Activated T-cell treated with anti-CD3 and anti-CD28 coated beads, Interleukin-2, amount 50 U/mL, for 24 hours (primary cell): ENCODE data around the gene LRIT3.

Experiments used
- DNase-seq: peaks from one replicate; pipeline ENCODE4 v3.0.0-alpha.2; 2020
- H3K27ac Mint-ChIP-seq: 2 replicates; pipeline ENCODE4 v1.8.0; 2020; ENCODE audit warnings: mild to moderate bottlenecking, mixed read lengths
- H3K27me3 Mint-ChIP-seq: 2 replicates; pipeline ENCODE4 v1.8.0; 2020; ENCODE audit warnings: mixed read lengths
- H3K36me3 Mint-ChIP-seq: 2 replicates; pipeline ENCODE4 v1.8.0; 2020; ENCODE audit warnings: low read depth, mixed read lengths
- H3K4me1 Mint-ChIP-seq: 2 replicates; pipeline ENCODE4 v1.8.0; 2020; ENCODE audit warnings: low read depth, mixed read lengths
- H3K4me3 Mint-ChIP-seq: 2 replicates; pipeline ENCODE4 v1.8.0; 2020; ENCODE audit warnings: mild to moderate bottlenecking, moderate library complexity, mixed read lengths
- H3K9me3 Mint-ChIP-seq: 2 replicates; pipeline ENCODE4 v1.8.0; 2020; ENCODE audit warnings: mixed read lengths

The LRIT3 gene

GRCh38 chr4:109910256-109910655 lies 62.3 kb downstream of the LRIT3 start:
- Mint-ChIP-seq H3K27ac (no peak overlapping the region), H3K9me3 (no peaks in the 10 kb centered on the region), H3K27me3 (peaks cover 56% of the 10 kb centered on the region), H3K36me3 (no peaks in the 10 kb centered on the region), H3K4me1 (peaks cover 2% of the 10 kb centered on the region), H3K4me3 (no peak overlapping the region)
- DNase-seq = no peak

DNA sequence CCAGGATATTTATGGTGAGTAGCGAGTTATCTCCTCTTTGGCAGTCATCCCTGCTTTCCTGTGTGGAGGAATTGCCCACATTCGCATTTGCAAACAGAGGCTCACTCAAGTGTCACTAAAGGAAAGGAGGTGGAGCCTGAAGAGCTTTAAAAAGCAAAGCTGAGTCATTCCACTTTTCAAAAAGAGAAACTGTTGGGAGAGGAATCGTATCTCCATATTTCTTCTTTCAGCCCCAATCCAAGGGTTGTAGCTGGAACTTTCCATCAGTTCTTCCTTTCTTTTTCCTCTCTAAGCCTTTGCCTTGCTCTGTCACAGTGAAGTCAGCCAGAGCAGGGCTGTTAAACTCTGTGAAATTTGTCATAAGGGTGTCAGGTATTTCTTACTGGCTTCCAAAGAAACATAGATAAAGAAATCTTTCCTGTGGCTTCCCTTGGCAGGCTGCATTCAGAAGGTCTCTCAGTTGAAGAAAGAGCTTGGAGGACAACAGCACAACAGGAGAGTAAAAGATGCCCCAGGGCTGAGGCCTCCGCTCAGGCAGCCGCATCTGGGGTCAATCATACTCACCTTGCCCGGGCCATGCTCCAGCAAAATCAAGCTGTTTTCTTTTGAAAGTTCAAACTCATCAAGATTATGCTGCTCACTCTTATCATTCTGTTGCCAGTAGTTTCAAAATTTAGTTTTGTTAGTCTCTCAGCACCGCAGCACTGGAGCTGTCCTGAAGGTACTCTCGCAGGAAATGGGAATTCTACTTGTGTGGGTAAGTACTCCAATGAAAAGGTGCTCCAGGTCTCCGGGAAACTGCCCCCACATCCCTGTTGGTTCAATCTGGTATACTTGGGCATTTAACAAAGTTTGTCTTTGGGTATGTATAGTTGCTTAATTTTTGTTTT lies 65.0 kb downstream of the LRIT3 start, which contains the start of gene EGF:
Gene EGF (plus strand): TSS at position 178 of the 890 bp plus-strand sequence. CDS start 453 bp downstream, at position 631.
- Mint-ChIP-seq H3K4me1 (peaks cover 2% of the 10 kb centered on the region), H3K9me3 (no peaks in the 10 kb centered on the region), H3K36me3 (no peaks in the 10 kb centered on the region), H3K4me3 (no peak within 1 kb of the TSS), H3K27me3 (peaks cover 44% of the 10 kb centered on the region), H3K27ac (no peak within 1 kb of the TSS)
- DNase-seq = no peak

DNA sequence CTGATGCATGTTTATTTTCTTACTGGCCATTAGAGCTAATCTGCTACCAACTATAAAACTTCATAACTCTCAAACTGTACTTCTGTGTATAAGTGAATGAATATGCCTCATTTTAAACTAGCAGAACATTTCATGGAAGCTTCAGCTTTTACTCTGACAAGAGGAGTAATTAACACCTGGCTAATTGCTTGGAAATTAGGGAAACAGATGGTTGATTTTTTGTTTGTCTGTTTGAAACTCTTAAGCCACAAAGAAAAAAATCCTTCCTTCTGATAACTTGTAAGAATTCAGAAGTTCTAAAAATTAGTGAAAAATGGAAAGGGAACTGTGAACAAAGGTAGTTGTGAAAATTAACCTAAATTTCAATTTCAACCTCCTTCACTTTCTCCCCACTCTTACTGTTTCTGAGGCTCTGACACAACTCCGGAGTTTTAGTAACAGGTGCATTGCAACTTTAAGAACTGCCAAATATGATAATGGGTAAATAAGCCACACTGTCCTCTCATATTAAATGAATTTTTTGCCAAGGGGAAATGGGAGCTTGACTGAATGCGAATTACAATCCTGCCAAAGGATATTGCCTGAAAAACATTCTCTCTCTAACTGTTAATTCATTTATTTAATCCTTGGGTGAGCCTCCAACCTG lies 65.8 kb downstream of the LRIT3 start:
- H3K4me3 Mint-ChIP-seq = no peak overlapping the region
- DNase-seq = no peak
- no peaks in the 10 kb centered on the region for H3K9me3 Mint-ChIP-seq
- no peak overlapping the region for H3K27ac Mint-ChIP-seq
- H3K27me3 Mint-ChIP-seq = peaks cover 42% of the 10 kb centered on the region
- no peaks in the 10 kb centered on the region for H3K36me3 Mint-ChIP-seq
- H3K4me1 Mint-ChIP-seq = peaks cover 2% of the 10 kb centered on the region

DNA sequence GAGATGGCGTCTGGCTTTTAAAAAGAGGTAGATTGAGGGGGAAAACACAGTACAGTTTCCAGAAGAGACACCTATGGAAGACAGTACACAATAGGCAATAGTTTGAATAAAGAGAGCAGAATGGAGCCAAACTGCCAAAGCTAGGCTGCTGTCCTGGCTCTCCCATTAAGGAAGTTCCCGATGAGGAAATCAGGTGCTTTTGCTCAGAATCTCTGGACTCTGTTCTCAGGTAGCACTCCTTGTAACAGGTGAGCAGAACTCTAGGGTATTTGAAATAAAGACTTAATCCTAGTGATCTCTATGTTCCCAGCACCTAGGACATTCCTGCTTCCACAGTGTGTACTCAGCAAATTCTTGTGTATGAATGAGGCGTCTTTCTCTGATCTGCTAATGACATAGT lies 66.4 kb downstream of the LRIT3 start:
- no peaks in the 10 kb centered on the region for H3K36me3 Mint-ChIP-seq
- H3K27me3 Mint-ChIP-seq = peaks cover 38% of the 10 kb centered on the region
- no peak overlapping the region for H3K4me3 Mint-ChIP-seq
- no peaks in the 10 kb centered on the region for H3K9me3 Mint-ChIP-seq
- no peak for DNase-seq
- peaks cover 2% of the 10 kb centered on the region for H3K4me1 Mint-ChIP-seq
- no peak overlapping the region for H3K27ac Mint-ChIP-seq

- Mint-ChIP-seq H3K36me3 (no peaks in the 10 kb centered on the region), H3K4me1 (peaks cover 2% of the 10 kb centered on the region), H3K9me3 (no peaks in the 10 kb centered on the region), H3K27ac (no peak overlapping the region), H3K4me3 (no peak overlapping the region), H3K27me3 (peaks cover 32% of the 10 kb centered on the region)
- DNase-seq = no peak
Observed at GRCh38 chr4:109915385-109916026, 67.6 kb downstream of the LRIT3 start.

DNA sequence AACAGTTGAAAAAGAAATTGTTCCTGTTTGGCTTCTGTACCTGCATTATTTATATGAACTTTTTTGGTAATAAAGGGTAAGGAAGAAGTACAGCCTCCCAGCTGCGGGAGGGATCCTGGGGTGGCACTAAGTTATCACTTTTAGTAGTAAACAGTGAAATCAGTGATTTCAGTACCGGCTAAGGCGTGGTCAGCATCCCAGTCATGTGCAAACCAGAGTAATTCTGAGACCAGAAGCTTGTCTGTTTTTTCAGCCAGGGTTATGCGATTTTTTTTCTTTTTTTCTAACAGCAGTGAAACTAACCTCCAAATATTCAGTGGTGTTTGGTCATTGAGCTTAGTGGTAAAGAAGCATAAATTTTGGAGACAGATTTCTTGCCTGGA lies 68.1 kb downstream of the LRIT3 start:
- no peak overlapping the region for H3K4me3 Mint-ChIP-seq
- no peaks in the 10 kb centered on the region for H3K9me3 Mint-ChIP-seq
- no peak for DNase-seq
- H3K27me3 Mint-ChIP-seq = peaks cover 32% of the 10 kb centered on the region
- no peak overlapping the region for H3K27ac Mint-ChIP-seq
- H3K4me1 Mint-ChIP-seq = peaks cover 2% of the 10 kb centered on the region
- no peaks in the 10 kb centered on the region for H3K36me3 Mint-ChIP-seq

DNA sequence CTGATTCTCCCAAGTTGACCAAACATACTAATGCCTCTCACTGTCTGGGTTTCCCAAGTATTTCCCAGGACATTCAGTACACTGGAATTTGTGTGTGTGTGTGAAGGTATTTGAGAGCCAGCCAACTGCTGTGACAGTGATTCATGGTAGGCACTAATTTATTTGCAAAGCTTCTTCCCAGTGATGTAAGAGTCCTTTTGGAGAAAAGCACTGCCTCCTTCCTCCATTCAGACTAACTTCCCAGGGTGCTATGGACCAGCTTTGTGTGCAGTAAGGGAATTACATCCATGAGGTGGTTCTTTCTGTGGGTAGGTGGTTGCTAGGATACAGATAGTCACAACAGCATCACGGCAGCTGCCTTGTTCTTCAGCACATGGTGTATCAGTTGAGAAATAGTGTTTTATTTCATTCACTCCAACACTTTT lies 73.5 kb downstream of the LRIT3 start:
- peaks cover under 1% of the 10 kb centered on the region for H3K27me3 Mint-ChIP-seq
- no peak overlapping the region for H3K4me3 Mint-ChIP-seq
- no peaks in the 10 kb centered on the region for H3K9me3 Mint-ChIP-seq
- H3K36me3 Mint-ChIP-seq = no peaks in the 10 kb centered on the region
- DNase-seq = no peak
- H3K4me1 Mint-ChIP-seq = no peaks in the 10 kb centered on the region
- H3K27ac Mint-ChIP-seq = no peak overlapping the region
